K562 (cell line): ENCODE measurements around the gene KLHL18. TPM values are rescaled to one million over a fixed set of nuclear protein-coding genes. Genes with fewer than 3 reads are reported as not detected.
A peak's percentile ranks its signal among the peaks of the same experiment; 100 is the strongest.

Experiments
- ATF7 ChIP-seq: fragments of 450-650 bp; IDR thresholded peaks from 2 replicates; pipeline ENCODE4 v1.7.1; 2014; ENCODE audit warnings: mild to moderate bottlenecking, moderate library complexity
- CEBPB ChIP-seq: fragments of 450-650 bp; IDR thresholded peaks from 2 replicates; pipeline ENCODE4 v1.6.1; 2016; ENCODE audit warnings: missing genetic modification characterization, missing compliant biosample characterization
- ESRRA ChIP-seq: fragments of 450-650 bp; IDR thresholded peaks from 2 replicates; pipeline ENCODE4 v1.6.1; 2014; ENCODE audit warnings: low read depth, mild to moderate bottlenecking, moderate library complexity, borderline replicate concordance
- JUND ChIP-seq, 2 experiments: IDR thresholded peaks; 2 replicates in 1 of 2; 3 replicates in 1 of 2; pipeline ENCODE4 v1.6.1; 2011; ENCODE audit warnings: borderline replicate concordance in 2 of 2, low read depth in 2 of 2, low read length in 2 of 2, improper control_type of control experiment in 1 of 2, missing biosample characterization in 1 of 2, missing genetic modification characterization in 1 of 2, missing genetic modification reagents in 1 of 2
- MAFG ChIP-seq: fragments of 450-650 bp; conservative IDR thresholded peaks from 2 replicates; pipeline ENCODE4 v1.6.1; 2016; ENCODE audit warnings: missing genetic modification characterization, missing compliant biosample characterization
- MAZ ChIP-seq, 2 experiments: fragments of 450-650 bp in 1 of 2; sonication (generic) in 1 of 2; formaldehyde crosslinking; IDR thresholded peaks in 1 of 2; conservative IDR thresholded peaks in 1 of 2; 2 replicates each; pipeline versions ENCODE4 v1.4.0 to v1.5.0; 2020; ENCODE audit warnings: mild to moderate bottlenecking in 1 of 2, missing genetic modification reagents in 1 of 2
- MCM7 ChIP-seq, 2 experiments: fragments of 450-650 bp; IDR thresholded peaks; 2 replicates each; pipeline ENCODE4 v1.6.1; 2016 to 2018
- MYC ChIP-seq, 2 experiments: fragments of 250-450 bp in 1 of 2; sonication (Bioruptor Pico) in 1 of 2; IDR thresholded peaks; 2 replicates each; pipeline versions ENCODE4 v1.5.1 to v1.6.1; 2012 to 2021; ENCODE audit warnings: low read depth in 2 of 2, borderline replicate concordance in 1 of 2, improper control_type of control experiment in 1 of 2, low read length in 1 of 2, mild to moderate bottlenecking in 1 of 2, moderate library complexity in 1 of 2
- NELFE ChIP-seq: IDR thresholded peaks from 2 replicates; pipeline ENCODE4 v1.6.1; 2011; ENCODE audit warnings: mild to moderate bottlenecking; ENCODE audit not compliant: insufficient read depth, insufficient read length
- PHF20 ChIP-seq: fragments of 450-650 bp; IDR thresholded peaks from 2 replicates; pipeline ENCODE4 v1.6.1; 2018; ENCODE audit not compliant: partially characterized antibody
- PTBP1 ChIP-seq: fragments of 200-400 bp; formaldehyde crosslinking; IDR thresholded peaks from 2 replicates; pipeline ENCODE4 v1.6.1; 2017; ENCODE audit warnings: low read depth, low read length
- SAP30 ChIP-seq: fragments of 200-600 bp; sonication (generic); IDR thresholded peaks from 2 replicates; pipeline ENCODE4 v1.6.1; 2012; ENCODE audit warnings: borderline replicate concordance, low read depth, mild to moderate bottlenecking, moderate library complexity, low read length, control low read depth, inconsistent platforms; ENCODE audit not compliant: insufficient read depth, poor library complexity, severe bottlenecking
- SPI1 ChIP-seq: IDR thresholded peaks from 2 replicates; pipeline ENCODE4 v1.6.1; 2011; ENCODE audit warnings: low read depth, low read length, control low read depth, borderline replicate concordance
- USF1 ChIP-seq: sonication (generic); formaldehyde crosslinking; IDR thresholded peaks from 2 replicates; pipeline ENCODE4 v1.9.0; 2022; ENCODE audit warnings: mild to moderate bottlenecking, missing genetic modification reagents
- ZNF431 ChIP-seq: sonication (generic); formaldehyde crosslinking; IDR thresholded peaks from 2 replicates; pipeline ENCODE4 v1.8.0; 2022; ENCODE audit warnings: mild to moderate bottlenecking, missing genetic modification reagents
- polyA plus RNA-seq, 8 experiments: library from polyadenylated mRNA; depleted of rRNA in 4 of 8; stranded (reverse) in 5 of 8; unstranded in 3 of 8; fragments of >200 nt; fragmentation: Nextera tagmentation in 2 of 8; fragmentation: Illumina TruSeq in 1 of 8; extraction: Ambion mirVana in 2 of 8; extraction: Trizol in 1 of 8; gene quantifications; 2 replicates each; pipeline versions ENCODE4 v1.2.1 to v1.2.3, GENCODE V29; 2011 to 2014; ENCODE audit warnings: inconsistent platforms in 1 of 8, missing spikeins in 1 of 8
- total RNA-seq, 7 experiments: library from RNA; depleted of rRNA in 6 of 7; stranded (reverse); fragments of >200 nt in 6 of 7; fragmentation: Illumina TruSeq in 2 of 7; extraction: Trizol in 2 of 7; gene quantifications; 2 replicates each; pipeline versions ENCODE4 v1.2.1 to v1.2.3, GENCODE V29; 2011 to 2021; ENCODE audit warnings: low replicate concordance in 1 of 7
- TF ChIP-seq, protein P1 (sequence below): fragments of 250-450 bp; sonication (Bioruptor Pico); IDR thresholded peaks from 2 replicates; pipeline ENCODE4 v1.5.0; 2021; ENCODE audit warnings: mild to moderate bottlenecking, moderate library complexity
- TF ChIP-seq, protein P2 (sequence below), 3 experiments: IDR thresholded peaks in 2 of 3; conservative IDR thresholded peaks in 1 of 3; 2 replicates each; pipeline ENCODE4 v1.5.1; 2011 to 2012; ENCODE audit warnings: low read length in 3 of 3, mild to moderate bottlenecking in 3 of 3, control low read depth in 2 of 3, improper control_type of control experiment in 1 of 3, inconsistent platforms in 1 of 3, low read depth in 1 of 3, mixed read lengths in 1 of 3, moderate library complexity in 1 of 3; ENCODE audit not compliant: insufficient read depth in 2 of 3

The KLHL18 gene
- total and polyA plus RNA-seq, 9 of the 15 experiments (the other 6 are each of a cell fraction or from before 2014, with no cell fraction given) = 26.7 to 97.5 (median 48.7) TPM

DNA sequence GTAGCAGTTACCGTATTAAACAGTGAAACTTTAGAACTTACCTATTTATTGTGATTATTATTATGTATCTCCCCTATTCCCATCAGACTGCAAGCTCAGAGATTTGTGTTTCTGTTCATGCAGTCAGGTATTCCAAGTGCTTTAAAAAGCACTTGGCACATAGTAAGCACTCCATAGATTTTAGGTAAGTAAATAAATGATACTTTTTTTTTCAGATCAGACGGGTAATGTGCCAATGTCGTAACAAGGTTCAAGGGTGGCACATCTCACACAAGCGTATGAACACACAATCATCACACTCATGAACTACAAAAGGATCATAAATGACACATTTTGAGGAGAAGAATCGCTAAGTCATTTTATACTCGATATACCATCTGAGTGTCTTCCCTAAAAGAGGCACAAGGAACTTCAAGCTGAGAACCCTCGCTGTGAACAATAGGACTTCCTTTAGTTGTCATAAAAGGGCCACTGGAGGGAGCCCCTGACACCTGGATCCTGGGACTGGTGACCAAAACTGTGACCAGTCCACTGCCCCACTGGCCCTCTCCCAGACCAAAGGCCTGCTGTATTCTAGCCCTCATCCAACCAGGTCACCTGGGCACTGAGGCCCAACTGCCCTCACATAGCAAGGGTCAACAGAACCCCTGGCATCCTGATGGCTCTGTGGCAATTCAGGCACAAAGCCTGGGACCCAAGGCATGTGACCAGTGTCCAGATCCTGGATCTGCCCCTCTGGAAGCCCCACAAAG is 32.3 kb upstream of the KLHL18 start (continued):
- TF ChIP-seq MAZ (CRISPR knock-in tag; conservative IDR thresholded peaks at IDR 0.05 in 1 of 2, IDR thresholded peaks at IDR 0.05 in 1 of 2) (0 out of 4 replicates have a peak, but pooled peaks of 1 of the 2 experiments have one; percentile 19), MCM7 (IDR thresholded peaks at IDR 0.05) (no peak), USF1 (0 out of 2 replicates have a peak, but pooled peaks have one; percentile 31), CEBPB (tag) (peak; percentile 23; the same call in 1 of the 2 replicates), ZNF431 (CRISPR knock-in tag) (no peak), MAFG (tag) (0 out of 2 replicates have a peak, but pooled peaks have one; percentile 7), MYC (IDR thresholded peaks at IDR 0.05; ENCODE audit: low read depth, low read length) (0 out of 2 replicates have a peak, but pooled peaks have one; percentile 16), MYC (CRISPR knock-in tag; IDR thresholded peaks at IDR 0.05; ENCODE audit: borderline replicate concordance, low read depth) (no peak), NELFE (no peak), PHF20 (peak; percentile 26), JUND (IDR thresholded peaks at IDR 0.05; ENCODE audit: borderline replicate concordance, low read depth, low read length) (peak; percentile 35; the same call in 1 of the 2 replicates), JUND (tag; IDR thresholded peaks at IDR 0.05; ENCODE audit: borderline replicate concordance, low read depth, low read length) (no peak; the same call in 2 of the 3 replicates), ATF7 (0 out of 2 replicates have a peak, but pooled peaks have one; percentile 49), SAP30 (no peak), SPI1 (peak; percentile 57; the same call in 1 of the 2 replicates), ESRRA (no peak), PTBP1 (no peak)
- TF ChIP-seq, protein P1, sequence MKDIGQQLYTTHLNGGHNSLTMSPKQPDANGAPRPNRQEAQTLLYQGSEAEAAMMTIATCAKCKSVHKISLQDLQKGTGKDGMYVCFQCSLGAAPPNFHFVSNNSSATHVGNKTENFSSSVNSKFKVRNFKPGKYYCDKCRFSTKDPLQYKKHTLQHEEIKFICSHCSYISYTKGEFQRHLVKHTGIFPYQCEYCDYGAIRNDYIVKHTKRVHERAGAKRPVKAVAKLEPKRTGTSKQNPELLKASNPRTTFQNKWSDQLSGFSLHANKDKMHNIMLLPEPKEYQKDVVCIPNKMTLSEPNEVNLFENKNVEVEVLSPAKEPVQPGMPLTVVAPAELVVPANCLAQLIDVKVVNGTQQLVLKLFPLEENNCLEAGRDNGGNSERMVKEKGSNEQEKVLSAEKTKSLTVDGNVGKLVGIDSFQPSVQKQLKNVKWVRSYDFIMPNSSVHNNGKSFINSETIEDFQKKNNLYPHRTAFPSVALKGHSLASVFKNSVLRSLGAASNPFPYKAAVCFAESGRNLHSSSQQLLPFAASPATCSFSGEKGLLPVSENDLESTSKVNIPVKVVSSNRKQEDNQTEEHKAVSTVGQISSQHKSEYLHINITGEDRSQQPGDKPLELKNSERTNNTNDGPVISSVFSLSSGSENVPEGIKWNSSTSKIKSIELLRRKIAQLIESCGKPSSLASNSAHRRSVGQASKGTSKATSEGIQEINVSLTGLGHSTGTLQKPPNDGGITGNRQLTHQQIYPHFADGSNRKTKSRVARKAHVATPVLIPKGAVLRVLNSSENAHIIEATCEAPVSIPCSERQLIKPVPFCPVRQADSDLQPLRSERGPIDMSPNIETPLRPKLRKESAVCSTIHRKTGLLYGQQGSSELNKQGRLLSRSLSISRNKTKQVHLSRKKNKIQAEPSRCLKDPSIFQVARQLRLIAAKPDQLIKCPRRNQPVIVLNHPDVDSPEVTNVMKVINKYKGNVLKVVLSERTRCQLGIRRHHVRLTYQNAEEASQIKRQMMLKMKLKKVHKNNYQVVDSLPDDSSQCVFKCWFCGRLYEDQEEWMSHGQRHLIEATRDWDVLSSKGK = no peak
- TF ChIP-seq, protein P2, sequence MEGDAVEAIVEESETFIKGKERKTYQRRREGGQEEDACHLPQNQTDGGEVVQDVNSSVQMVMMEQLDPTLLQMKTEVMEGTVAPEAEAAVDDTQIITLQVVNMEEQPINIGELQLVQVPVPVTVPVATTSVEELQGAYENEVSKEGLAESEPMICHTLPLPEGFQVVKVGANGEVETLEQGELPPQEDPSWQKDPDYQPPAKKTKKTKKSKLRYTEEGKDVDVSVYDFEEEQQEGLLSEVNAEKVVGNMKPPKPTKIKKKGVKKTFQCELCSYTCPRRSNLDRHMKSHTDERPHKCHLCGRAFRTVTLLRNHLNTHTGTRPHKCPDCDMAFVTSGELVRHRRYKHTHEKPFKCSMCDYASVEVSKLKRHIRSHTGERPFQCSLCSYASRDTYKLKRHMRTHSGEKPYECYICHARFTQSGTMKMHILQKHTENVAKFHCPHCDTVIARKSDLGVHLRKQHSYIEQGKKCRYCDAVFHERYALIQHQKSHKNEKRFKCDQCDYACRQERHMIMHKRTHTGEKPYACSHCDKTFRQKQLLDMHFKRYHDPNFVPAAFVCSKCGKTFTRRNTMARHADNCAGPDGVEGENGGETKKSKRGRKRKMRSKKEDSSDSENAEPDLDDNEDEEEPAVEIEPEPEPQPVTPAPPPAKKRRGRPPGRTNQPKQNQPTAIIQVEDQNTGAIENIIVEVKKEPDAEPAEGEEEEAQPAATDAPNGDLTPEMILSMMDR (IDR thresholded peaks at IDR 0.05 in 2 of 3, conservative IDR thresholded peaks at IDR 0.05 in 1 of 3; ENCODE audit: insufficient read depth in 2 of 3, low read depth in 1 of 3, low read length in 3 of 3) = peak; percentile 84 to 90 (median 87)
